Measurements from ENCODE around the gene THSD4.

GRCh38 chr15:71564217-71564616, 448.9 kb downstream of the THSD4 start:
- TF ChIP-seq CTCF (conservative IDR thresholded peaks at IDR 0.05; ENCODE audit: low read length): no peak
- no peak for TF ChIP-seq EZH2phosphoT487 (IDR thresholded peaks at IDR 0.05; ENCODE audit: borderline replicate concordance)

All from Loucy (cell line).